GM23338 (cell line): ENCODE data around the gene TTC3. TPM values are rescaled to one million over a fixed set of nuclear protein-coding genes. Genes with fewer than 3 reads are reported as not detected.

Source experiments
- ATAC-seq: fragments of 200-7000 bp; cut with Tn5 transposase; 3 replicates; pipeline ENCODE4 v1.9.1; 2020
- DNase-seq: peaks from one replicate; pipeline ENCODE4 v3.0.0-alpha.2; 2015; ENCODE audit warnings: low spot score
- H2AFZ ChIP-seq: fragments of 200-600 bp; sonication (generic); 2 replicates; pipeline ENCODE4 v1.8.0; 2016; ENCODE audit warnings: antibody characterized with exemption, mild to moderate bottlenecking, moderate library complexity
- H3F3A ChIP-seq: fragments of 200-600 bp; sonication (generic); replicated peaks from 2 replicates; pipeline ENCODE4 v1.8.0; 2017; ENCODE audit warnings: antibody characterized with exemption, mixed run types, low read depth
- H3K27ac ChIP-seq: fragments of 200-600 bp; sonication (generic); 2 replicates; pipeline ENCODE4 v1.6.1; 2016; ENCODE audit warnings: low read depth
- H3K27me3 ChIP-seq: fragments of 200-600 bp; sonication (generic); 2 replicates; pipeline ENCODE4 v1.8.0; 2016; ENCODE audit warnings: mild to moderate bottlenecking, mixed run types, moderate library complexity; ENCODE audit not compliant: insufficient read depth
- H3K36me3 ChIP-seq: fragments of 200-600 bp; sonication (generic); 2 replicates; pipeline ENCODE4 v1.8.0; 2016; ENCODE audit warnings: mild to moderate bottlenecking; ENCODE audit not compliant: insufficient read depth
- H3K4me1 ChIP-seq: fragments of 200-600 bp; sonication (generic); 2 replicates; pipeline ENCODE4 v1.8.0; 2016; ENCODE audit warnings: mild to moderate bottlenecking, moderate library complexity; ENCODE audit not compliant: insufficient read depth
- H3K4me2 ChIP-seq: fragments of 200-600 bp; sonication (generic); 2 replicates; pipeline ENCODE4 v1.7.1; 2017; ENCODE audit warnings: mixed run types
- H3K4me3 ChIP-seq: fragments of 200-600 bp; sonication (generic); 2 replicates; pipeline ENCODE4 v1.6.1; 2016; ENCODE audit warnings: mixed run types
- H3K79me2 ChIP-seq: fragments of 200-600 bp; sonication (generic); replicated peaks from 2 replicates; pipeline ENCODE4 v1.8.0; 2017; ENCODE audit warnings: mild to moderate bottlenecking; ENCODE audit not compliant: insufficient read depth
- H3K9me2 ChIP-seq: fragments of 200-600 bp; sonication (generic); 2 replicates; pipeline ENCODE4 v1.8.0; 2017; ENCODE audit not compliant: insufficient read depth
- H4K20me1 ChIP-seq: fragments of 200-600 bp; sonication (generic); replicated peaks from 2 replicates; pipeline ENCODE4 v1.8.0; 2017; ENCODE audit warnings: mild to moderate bottlenecking; ENCODE audit not compliant: insufficient read depth
- H3K27ac Mint-ChIP-seq: 2 replicates; pipeline ENCODE4 v1.8.0; 2020; ENCODE audit warnings: inconsistent platforms, mild to moderate bottlenecking, moderate library complexity, mixed read lengths
- H3K27me3 Mint-ChIP-seq: 3 replicates; pipeline ENCODE4 v1.8.0; 2022; ENCODE audit warnings: low read depth, mild to moderate bottlenecking, moderate library complexity, mixed read lengths, inconsistent platforms; ENCODE audit not compliant: insufficient read depth, poor library complexity
- H3K36me3 Mint-ChIP-seq: 3 replicates; pipeline ENCODE4 v1.8.0; 2021; ENCODE audit warnings: low read depth, mild to moderate bottlenecking, inconsistent platforms, moderate library complexity, mixed read lengths
- H3K4me1 Mint-ChIP-seq: 3 replicates; pipeline ENCODE4 v1.8.0; 2020; ENCODE audit warnings: mild to moderate bottlenecking, inconsistent platforms, mixed read lengths
- H3K4me3 Mint-ChIP-seq: 3 replicates; pipeline ENCODE4 v1.8.0; 2021; ENCODE audit warnings: moderate library complexity, mild to moderate bottlenecking, inconsistent platforms, mixed read lengths
- H3K9me3 Mint-ChIP-seq: 3 replicates; pipeline ENCODE4 v1.8.0; 2020; ENCODE audit warnings: moderate library complexity, mild to moderate bottlenecking, inconsistent platforms, mixed read lengths
- CREB1 ChIP-seq: fragments of 250-450 bp; sonication (Bioruptor Pico); IDR thresholded peaks from 2 replicates; pipeline ENCODE4 v1.5.0; 2020; ENCODE audit warnings: low read depth, mild to moderate bottlenecking, moderate library complexity
- CTCF ChIP-seq, 2 experiments: fragments of 200-600 bp in 1 of 2; sonication (generic) in 1 of 2; conservative IDR thresholded peaks; 2 replicates each; pipeline versions ENCODE4 v1.5.1 to v1.6.1; 2016 to 2017; ENCODE audit warnings: antibody characterized with exemption in 2 of 2, low read depth in 2 of 2, mild to moderate bottlenecking in 2 of 2, moderate library complexity in 1 of 2
- ETS1 ChIP-seq: IDR thresholded peaks from 2 replicates; pipeline ENCODE4 v1.6.1; 2016; ENCODE audit warnings: antibody characterized with exemption
- EZH2phosphoT487 ChIP-seq: fragments of 200-600 bp; sonication (generic); IDR thresholded peaks from one replicate; pipeline ENCODE4 v1.8.1; 2018; ENCODE audit warnings: antibody characterized with exemption; ENCODE audit not compliant: unreplicated experiment
- JUNB ChIP-seq: IDR thresholded peaks from one replicate; pipeline ENCODE4 v1.6.1; 2016; ENCODE audit warnings: antibody characterized with exemption; ENCODE audit not compliant: unreplicated experiment
- NANOG ChIP-seq: IDR thresholded peaks from 2 replicates; pipeline ENCODE4 v1.6.1; 2016; ENCODE audit warnings: antibody characterized with exemption, borderline replicate concordance
- POLR2AphosphoS5 ChIP-seq: IDR thresholded peaks from 2 replicates; pipeline ENCODE4 v1.6.1; 2016; ENCODE audit warnings: antibody characterized with exemption, low read depth
- STAT1 ChIP-seq: IDR thresholded peaks from one replicate; pipeline ENCODE4 v1.6.1; 2016; ENCODE audit warnings: antibody characterized with exemption; ENCODE audit not compliant: unreplicated experiment
- ZNF114 ChIP-seq: fragments of 250-450 bp; sonication (Bioruptor Pico); IDR thresholded peaks from 2 replicates; pipeline ENCODE4 v1.5.0; 2020; ENCODE audit warnings: mild to moderate bottlenecking, moderate library complexity
- ZNF462 ChIP-seq: fragments of 250-450 bp; sonication (Bioruptor Pico); IDR thresholded peaks from 2 replicates; pipeline ENCODE4 v1.5.0; 2020; ENCODE audit warnings: mild to moderate bottlenecking, moderate library complexity
- polyA plus RNA-seq: library from polyadenylated mRNA; unstranded; fragments of >200 nt; fragmentation: Nextera tagmentation; extraction: Ambion mirVana; gene quantifications from 2 replicates; pipeline ENCODE4 v1.2.1, GENCODE V29; 2016
- total RNA-seq: library from RNA; depleted of rRNA; stranded (reverse); fragments of >200 nt; shearing (Covaris generic); gene quantifications from 2 replicates; pipeline ENCODE4 v1.2.3, GENCODE V29; 2014

TTC3 gene
- total and polyA plus RNA-seq, 2 experiments from 2014 or later: 28.9 to 48.6 TPM

- no peak overlapping the region for H3K4me3 Mint-ChIP-seq
- Histone ChIP-seq H2AFZ (no peak overlapping the region), H3K27me3 (peaks cover 49% of the 10 kb centered on the region), H3K79me2 (no peaks in the 10 kb centered on the region), H3F3A (no peaks in the 10 kb centered on the region), H4K20me1 (no peaks in the 10 kb centered on the region), H3K27ac (no peak overlapping the region), H3K4me3 (no peak overlapping the region), H3K36me3 (no peaks in the 10 kb centered on the region), H3K4me2 (no peak overlapping the region), H3K4me1 (peaks cover 4% of the 10 kb centered on the region; the same call in 1 of the 2 replicates), H3K9me2 (no peaks in the 10 kb centered on the region)
- no peaks in the 10 kb centered on the region for H3K9me3 Mint-ChIP-seq
- no peak overlapping the region for H3K27ac Mint-ChIP-seq
- H3K27me3 Mint-ChIP-seq: peaks cover 20% of the 10 kb centered on the region
- TF ChIP-seq ETS1: no peak
- TF ChIP-seq EZH2phosphoT487: no peak
- TF ChIP-seq JUNB: no peak
- TF ChIP-seq NANOG: no peak
- TF ChIP-seq CTCF (conservative IDR thresholded peaks at IDR 0.05; ENCODE audit: low read depth in 2 of 2): no peak
- peaks cover 5% of the 10 kb centered on the region for H3K4me1 Mint-ChIP-seq
- no peaks in the 10 kb centered on the region for H3K36me3 Mint-ChIP-seq
- ATAC-seq: no peak
- no peak for DNase-seq
Measured at GRCh38 chr21:37036177-37036576, 36.9 kb upstream of the TTC3 start.

- peaks cover 56% of the 10 kb centered on the region for H3K27me3 ChIP-seq
- no peaks in the 10 kb centered on the region for H4K20me1 ChIP-seq
- H3K4me3 ChIP-seq: no peak overlapping the region
- H3K79me2 ChIP-seq: no peaks in the 10 kb centered on the region
- Mint-ChIP-seq H3K27ac (no peak overlapping the region), H3K4me3 (no peak overlapping the region), H3K4me1 (peaks cover 9% of the 10 kb centered on the region), H3K36me3 (no peaks in the 10 kb centered on the region), H3K27me3 (peaks cover 33% of the 10 kb centered on the region), H3K9me3 (no peaks in the 10 kb centered on the region)
- H2AFZ ChIP-seq: no peak overlapping the region
- H3K27ac ChIP-seq: no peak overlapping the region
- H3F3A ChIP-seq: no peaks in the 10 kb centered on the region
- peak; percentile 63 for DNase-seq
- ATAC-seq: peak; percentile 64
- H3K9me2 ChIP-seq: no peaks in the 10 kb centered on the region
- peak overlapping the region; percentile 40; the same call in 1 of the 2 replicates for H3K4me2 ChIP-seq
- peaks cover 4% of the 10 kb centered on the region; the same call in 1 of the 2 replicates for H3K4me1 ChIP-seq
- no peaks in the 10 kb centered on the region for H3K36me3 ChIP-seq
- TF ChIP-seq ZNF114 (no peak), ZNF462 (CRISPR knock-in tag) (no peak), CTCF (conservative IDR thresholded peaks at IDR 0.05; ENCODE audit: low read depth in 2 of 2) (no peak), POLR2AphosphoS5 (no peak), JUNB (no peak), STAT1 (no peak), CREB1 (CRISPR knock-in tag) (no peak)
Measured at GRCh38 chr21:37039411-37040075, 33.5 kb upstream of the TTC3 start.
